Measurements from ENCODE around the gene CFAP299. TPM values are rescaled to one million over a fixed set of nuclear protein-coding genes. Genes with fewer than 3 reads are reported as not detected.
"Not testable (repeated sequence)": the region's sequence is repeated elsewhere in the genome, so short reads cannot be mapped to it uniquely, and the experiment has no call there.

CFAP299 gene
- not detected in 2 replicates for total RNA-seq (2021)
- percentile 15 among the genes with signal in this experiment for Bru-seq, nascent RNA
- BruChase-seq, experiment 1, labeled RNA remaining after a 2-hour chase, result percentile 14 among the genes with signal in this experiment
- BruChase-seq, experiment 2, labeled RNA remaining after a 6-hour chase, result percentile 13 among the genes with signal in this experiment
- long read RNA-seq, result 0 reads

GRCh38 chr4:80335554-80336358 is at the start of gene CFAP299:
Gene CFAP299 (plus strand): TSS chr4:80335730.
- Histone ChIP-seq H3K4me1 (replicated peaks; ENCODE audit: insufficient read depth) (no peaks in the 10 kb centered on the region; the same call in 1 of the 2 replicates), H3K9me3 (ENCODE audit: insufficient read depth, low read depth) (no peaks in the 10 kb centered on the region), H3K4me2 (peak within 1 kb of the TSS; percentile 87), H2AFZ (peak within 1 kb of the TSS; percentile 93), H4K20me1 (ENCODE audit: insufficient read depth) (no peaks in the 10 kb centered on the region), H3F3A (ENCODE audit: insufficient read depth, low read depth) (no peaks in the 10 kb centered on the region), H3K79me2 (ENCODE audit: low read depth) (no peaks in the 10 kb centered on the region), H3K9me2 (ENCODE audit: insufficient read depth) (no peaks in the 10 kb centered on the region), H3K27me3 (ENCODE audit: insufficient read depth, low read depth) (no peaks in the 10 kb centered on the region), H3K27ac (no peak within 1 kb of the TSS), H3K4me3 (peak within 1 kb of the TSS; percentile 88), H3K36me3 (ENCODE audit: low read depth) (no peaks in the 10 kb centered on the region)
- BruUV-seq (replicated peaks), result no TSS peak
- intact Hi-C loops (cut with micrococcal nuclease; ENCODE audit: unreplicated experiment), result loop anchor here (5.0 kb wide), 2 partner anchors 118 to 1383 kb away; no protein-coding TSS in a partner anchor
- POLR2A ChIA-PET (ENCODE audit: unreplicated experiment), result no interaction called here
- DNase-seq, result peak; percentile 64 to 73
- CTCF ChIA-PET, result no interaction called here
- peak; percentile 58 for TF ChIP-seq CTCF (conservative IDR thresholded peaks at IDR 0.05)
- no peak for TF ChIP-seq EZH2 (IDR thresholded peaks at IDR 0.05; ENCODE audit: low read depth)

GRCh38 chr4:80286451-80286850 is 49.1 kb upstream of the CFAP299 start:
- H3K27ac ChIP-seq, result no peak overlapping the region
- POLR2A ChIA-PET (ENCODE audit: unreplicated experiment), result no interaction called here
- 0 out of 2 replicates have a peak overlapping the region, but pooled peaks have one; percentile 52 for H2AFZ ChIP-seq
- H3K9me2 ChIP-seq (ENCODE audit: insufficient read depth), result no peaks in the 10 kb centered on the region
- H3K4me2 ChIP-seq, result no peak overlapping the region
- no peak for DNase-seq
- no peaks in the 10 kb centered on the region for H3F3A ChIP-seq (ENCODE audit: insufficient read depth, low read depth)
- H3K4me1 ChIP-seq (replicated peaks; ENCODE audit: insufficient read depth), result no peaks in the 10 kb centered on the region
- TF ChIP-seq CTCF (conservative IDR thresholded peaks at IDR 0.05) (no peak), EZH2 (IDR thresholded peaks at IDR 0.05; ENCODE audit: low read depth) (no peak)
- no peaks in the 10 kb centered on the region for H3K9me3 ChIP-seq (ENCODE audit: insufficient read depth, low read depth)
- intact Hi-C loops (cut with micrococcal nuclease; ENCODE audit: unreplicated experiment), result no loop called here
- H3K4me3 ChIP-seq, result no peak overlapping the region
- CTCF ChIA-PET, result no interaction called here
- BruUV-seq (replicated peaks), result no TSS peak
- H4K20me1 ChIP-seq (ENCODE audit: insufficient read depth), result no peaks in the 10 kb centered on the region
- no peaks in the 10 kb centered on the region for H3K27me3 ChIP-seq (ENCODE audit: insufficient read depth, low read depth)
- no peaks in the 10 kb centered on the region for H3K36me3 ChIP-seq (ENCODE audit: low read depth)
- no peaks in the 10 kb centered on the region for H3K79me2 ChIP-seq (ENCODE audit: low read depth)

GRCh38 chr4:80290665-80291064 is 44.9 kb upstream of the CFAP299 start:
- H3K4me1 ChIP-seq (replicated peaks; ENCODE audit: insufficient read depth); H3K79me2 ChIP-seq (ENCODE audit: low read depth); H3K9me2 ChIP-seq (ENCODE audit: insufficient read depth); H3F3A ChIP-seq (ENCODE audit: insufficient read depth, low read depth); POLR2A ChIA-PET (ENCODE audit: unreplicated experiment); H3K27me3 ChIP-seq (ENCODE audit: insufficient read depth, low read depth); intact Hi-C loops (cut with micrococcal nuclease; ENCODE audit: unreplicated experiment); H3K9me3 ChIP-seq (ENCODE audit: insufficient read depth, low read depth); H3K27ac ChIP-seq; H4K20me1 ChIP-seq (ENCODE audit: insufficient read depth); H2AFZ ChIP-seq; CTCF ChIA-PET; BruUV-seq (replicated peaks); H3K4me2 ChIP-seq; H3K36me3 ChIP-seq (ENCODE audit: low read depth); H3K4me3 ChIP-seq; DNase-seq: not testable (repeated sequence)
